ENCODE measurements around the gene FAT2.
"Not testable (repeated sequence)": the region's sequence is repeated elsewhere in the genome, so short reads cannot be mapped to it uniquely, and the experiment has no call there.

- TF ChIP-seq CTCF (IDR thresholded peaks at IDR 0.05; ENCODE audit: insufficient read depth, low read length); GABPA (IDR thresholded peaks at IDR 0.05; ENCODE audit: low read depth); POLR2AphosphoS5 (IDR thresholded peaks at IDR 0.05; ENCODE audit: low read depth); REST (IDR thresholded peaks at IDR 0.05; ENCODE audit: insufficient replicate concordance, low read depth); SPI1 (IDR thresholded peaks at IDR 0.05; ENCODE audit: borderline replicate concordance, low read depth): not testable (repeated sequence)
Observed at GRCh38 chr5:151579146-151579545, 12.0 kb downstream of the FAT2 start.
